ENCODE data around the gene TRIO.

Gene TRIO

DNA sequence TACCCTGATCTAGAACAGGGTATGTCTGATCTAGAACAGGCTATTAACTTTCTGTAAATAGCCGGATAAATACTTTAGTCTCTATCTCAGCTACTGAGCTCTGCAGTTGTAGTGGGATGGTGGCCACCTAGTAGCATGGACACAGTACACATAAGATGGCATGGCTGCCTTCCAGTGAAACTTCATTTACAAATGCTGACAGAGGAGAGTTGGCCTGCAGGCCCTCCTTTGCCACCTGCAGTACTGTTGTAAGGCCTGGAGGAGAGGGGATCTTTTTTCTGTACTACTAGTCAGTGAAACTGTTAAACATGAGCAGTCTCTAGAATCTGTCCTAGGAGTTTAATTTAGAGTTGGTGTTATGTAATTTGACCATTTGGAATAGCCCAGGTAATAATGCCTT is 86.0 kb downstream of the TRIO start:
- DNase-seq: no peak

DNA sequence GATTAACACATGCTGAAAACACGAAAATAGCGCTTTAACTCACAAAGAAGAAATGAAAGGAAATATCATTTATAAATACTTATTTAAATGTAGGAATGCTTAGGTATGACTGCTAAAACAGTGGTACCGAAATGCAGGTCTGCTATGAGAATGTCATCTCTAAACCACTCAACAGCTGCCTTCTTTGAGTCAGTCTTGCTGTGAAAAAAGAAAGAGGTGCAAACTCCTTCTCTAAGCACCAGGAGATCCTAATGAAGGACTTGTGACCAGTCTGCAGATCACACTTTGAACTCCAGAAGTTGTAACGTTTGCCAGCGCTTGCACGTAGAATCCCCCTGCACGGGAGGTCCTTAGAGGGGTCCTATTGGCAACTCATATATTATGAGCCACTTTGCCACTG is 86.6 kb downstream of the TRIO start:
- DNase-seq: no peak

DNA sequence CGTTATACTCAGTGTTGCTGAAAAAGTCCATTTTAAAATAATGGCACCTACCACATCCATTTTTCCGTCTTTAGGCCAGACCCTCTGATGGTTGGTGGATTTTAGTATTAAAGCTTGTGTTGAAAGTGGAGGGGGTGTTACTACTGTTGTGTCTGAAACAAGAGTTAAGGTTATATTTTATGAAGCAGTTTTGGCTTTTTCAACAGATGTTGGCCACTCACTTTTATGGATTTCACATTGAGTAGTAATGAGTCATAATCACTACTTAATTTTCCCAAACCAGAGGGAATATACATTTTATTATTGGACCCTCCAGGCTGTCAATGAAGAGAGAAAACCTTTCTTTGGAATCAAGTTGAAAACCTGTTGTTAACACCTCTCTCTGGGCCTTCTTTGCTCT is 88.0 kb downstream of the TRIO start:
- DNase-seq: no peak

DNA sequence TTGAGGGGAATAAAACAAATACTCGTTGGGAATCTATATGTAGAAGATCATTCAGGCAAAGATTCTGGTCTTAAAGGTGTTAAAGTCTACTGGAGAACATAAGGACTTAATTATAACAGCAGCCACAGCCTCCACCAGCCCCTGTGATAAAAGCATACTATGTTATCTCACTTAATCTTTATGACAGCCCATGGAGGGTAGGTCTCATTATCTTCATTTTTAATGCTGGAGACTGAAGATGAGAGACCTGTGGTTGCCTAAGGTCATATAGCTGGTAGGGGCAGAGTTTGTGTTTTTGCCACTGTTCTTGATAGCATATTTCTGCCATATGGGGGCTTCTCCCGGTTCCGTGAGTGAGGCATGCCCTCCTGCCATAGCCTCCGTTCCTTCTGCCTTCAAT is 88.7 kb downstream of the TRIO start:
- DNase-seq: no peak

DNA sequence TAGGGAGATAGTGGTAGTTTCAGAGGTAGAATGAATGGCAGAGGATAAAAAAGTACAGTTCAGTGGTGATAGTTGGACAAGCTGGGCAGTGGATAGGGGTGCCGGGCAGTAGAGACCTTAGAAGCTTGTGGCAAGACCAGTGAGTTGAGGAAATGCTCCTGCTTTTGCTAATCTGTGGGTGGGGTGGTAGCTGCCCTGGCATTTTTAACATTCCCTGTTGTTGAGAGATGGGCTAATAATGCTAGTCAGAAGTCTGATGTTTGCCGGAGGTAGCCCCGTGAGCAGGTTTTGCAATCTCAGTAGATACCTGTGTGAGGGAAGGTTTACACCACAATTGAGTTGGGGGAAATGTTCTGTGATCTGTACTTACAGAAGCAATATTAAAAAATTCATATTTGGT is 91.1 kb downstream of the TRIO start:
- no peak for DNase-seq

DNA sequence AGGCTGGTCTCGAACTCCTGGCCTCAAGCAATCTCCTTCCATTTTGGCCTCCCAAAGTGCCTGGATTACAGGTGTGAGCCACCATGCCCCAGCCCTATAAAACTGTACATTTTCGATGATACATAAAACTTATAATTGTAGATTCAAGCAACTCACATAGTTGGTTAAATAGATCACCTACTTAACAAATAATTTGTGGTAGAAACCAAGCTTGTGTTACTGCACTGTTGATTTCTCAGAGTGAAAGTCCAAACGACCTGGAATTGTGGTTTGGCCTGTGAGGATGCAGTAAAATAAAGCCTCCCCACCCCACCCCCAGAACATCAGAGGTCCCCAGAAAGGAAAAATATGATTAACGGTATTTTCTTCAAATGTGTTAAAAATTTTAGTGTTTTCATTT is 92.7 kb downstream of the TRIO start:
- DNase-seq: no peak

DNA sequence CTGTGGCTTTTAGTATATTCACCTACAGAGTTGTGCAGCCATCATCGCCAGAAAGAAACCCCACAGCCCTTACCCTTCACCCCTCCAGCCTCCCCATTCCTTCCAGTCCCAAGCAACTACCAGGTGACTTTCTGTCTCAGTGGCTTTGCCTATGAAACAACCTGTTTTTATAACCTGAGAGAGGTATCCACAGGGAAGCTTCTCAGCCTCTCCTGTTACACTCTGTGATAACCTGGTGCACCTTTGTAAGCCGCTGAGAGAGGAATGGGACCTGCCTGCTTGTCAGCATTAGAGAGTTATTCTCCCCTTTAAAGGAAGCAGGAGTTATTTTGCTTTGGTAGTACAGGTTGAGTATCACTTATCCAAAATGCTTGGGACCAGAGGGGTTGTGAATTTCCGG is 93.6 kb downstream of the TRIO start:
- no peak for DNase-seq

DNA sequence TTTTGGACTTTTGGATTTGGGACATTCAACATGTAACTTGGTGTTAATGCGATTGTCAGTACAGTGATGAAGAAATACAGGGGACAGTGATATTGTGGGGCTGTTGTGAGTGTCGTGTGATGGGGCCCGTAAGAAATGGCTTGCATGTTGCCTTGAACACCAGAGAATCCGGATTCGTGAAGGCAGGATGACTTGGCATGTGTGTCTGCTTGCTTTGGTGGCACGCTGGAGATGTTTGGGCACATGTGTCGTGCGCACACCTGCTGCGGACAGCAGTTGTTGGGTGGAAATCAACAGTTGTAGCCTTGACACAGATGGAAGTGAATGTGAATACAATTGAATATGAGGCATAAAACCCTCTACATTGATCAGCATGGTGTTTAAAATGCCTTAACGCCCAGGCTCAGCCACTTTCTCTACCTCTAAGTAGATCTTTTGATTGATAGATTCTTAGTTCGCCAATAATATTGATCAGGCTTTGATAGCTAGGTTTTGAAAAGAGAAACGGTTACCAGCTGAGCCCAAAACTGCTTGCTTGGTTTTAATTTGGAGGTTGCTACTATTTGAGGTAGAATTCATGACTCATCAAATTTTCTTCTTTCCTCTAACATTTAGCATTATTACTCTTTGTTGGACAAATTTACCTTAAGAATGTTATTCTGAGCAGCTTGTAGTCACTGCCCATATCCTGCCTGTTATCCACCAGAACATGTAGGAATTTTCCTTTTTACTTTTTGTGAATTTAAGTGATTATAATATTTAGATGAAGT is 94.4 kb downstream of the TRIO start:
- DNase-seq: no peak

DNA sequence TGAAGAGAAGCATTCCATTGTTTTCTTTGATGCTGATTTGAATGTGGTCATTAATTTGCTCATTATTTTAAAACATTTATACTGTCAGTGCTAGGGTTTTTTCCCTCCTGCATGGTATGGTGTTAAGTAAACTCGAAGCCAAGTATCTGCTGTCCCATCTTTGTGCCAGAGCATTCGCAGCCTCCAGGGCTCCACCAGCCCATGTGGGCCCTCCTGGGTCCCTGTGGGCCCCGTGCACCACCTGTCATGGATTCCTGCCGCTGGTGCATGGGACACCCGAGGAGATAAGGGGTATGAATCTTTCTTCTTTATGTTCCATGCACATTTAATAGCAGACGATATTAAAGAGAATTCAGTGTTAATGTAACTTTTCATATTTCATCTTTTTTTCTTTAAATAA is 95.1 kb downstream of the TRIO start:
- DNase-seq: no peak

DNA sequence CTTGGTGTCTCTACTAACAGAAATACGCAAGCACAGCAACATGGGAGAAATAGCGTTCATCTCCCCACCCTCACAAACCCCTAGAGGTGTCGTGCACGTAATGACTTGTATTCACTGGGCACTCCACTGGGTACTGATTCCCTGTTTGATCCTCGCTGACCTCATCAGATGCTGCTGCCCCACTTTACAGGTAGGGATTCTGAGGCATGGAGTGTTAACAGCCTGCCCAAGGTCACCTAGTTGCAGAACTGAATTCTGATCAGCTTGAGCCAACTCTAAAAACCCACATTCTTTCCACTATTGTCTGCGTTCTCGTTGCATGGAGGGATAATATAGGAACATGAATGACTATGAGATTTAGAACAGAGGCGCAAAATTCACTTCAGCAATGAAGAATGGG is 96.3 kb downstream of the TRIO start:
- DNase-seq: no peak

DNA sequence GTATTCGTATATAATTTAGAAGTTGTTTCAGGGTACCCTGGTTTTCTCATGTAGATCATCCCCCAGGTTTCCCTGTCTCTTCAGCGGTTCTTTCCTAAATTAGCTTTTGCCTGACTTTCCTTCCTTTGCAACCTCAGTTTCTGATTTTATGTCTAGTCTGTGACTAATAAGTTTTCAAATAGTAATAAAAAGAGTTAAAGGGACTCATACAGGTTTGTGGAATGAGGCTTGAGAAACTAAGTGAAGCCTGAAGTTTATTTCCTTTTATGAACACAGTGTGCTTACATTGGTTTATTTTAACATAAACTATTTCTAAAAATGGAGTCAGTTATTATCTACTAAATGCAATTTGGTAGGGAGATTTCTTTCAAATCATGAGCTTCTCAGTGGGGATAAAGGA is 96.8 kb downstream of the TRIO start:
- DNase-seq: no peak

DNA sequence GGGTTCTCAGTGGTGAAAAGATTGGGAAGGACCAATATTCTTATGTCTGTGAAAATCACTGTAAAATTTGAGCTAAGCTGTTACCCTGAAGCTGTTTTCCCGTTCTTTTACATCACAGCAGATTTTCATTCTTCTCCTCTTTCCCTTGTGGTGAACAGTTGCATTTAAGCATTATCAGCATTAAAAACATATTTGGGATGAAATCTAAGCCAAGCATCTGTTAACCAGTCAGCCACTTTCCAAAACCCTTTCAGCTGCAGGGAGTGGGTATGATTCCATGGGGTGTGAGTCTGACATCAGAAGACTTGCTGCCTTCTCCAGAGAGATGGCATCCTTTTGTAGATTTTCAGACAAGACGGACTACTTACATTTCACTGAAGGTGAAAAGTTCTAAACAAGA is 97.2 kb downstream of the TRIO start:
- no peak for DNase-seq

DNA sequence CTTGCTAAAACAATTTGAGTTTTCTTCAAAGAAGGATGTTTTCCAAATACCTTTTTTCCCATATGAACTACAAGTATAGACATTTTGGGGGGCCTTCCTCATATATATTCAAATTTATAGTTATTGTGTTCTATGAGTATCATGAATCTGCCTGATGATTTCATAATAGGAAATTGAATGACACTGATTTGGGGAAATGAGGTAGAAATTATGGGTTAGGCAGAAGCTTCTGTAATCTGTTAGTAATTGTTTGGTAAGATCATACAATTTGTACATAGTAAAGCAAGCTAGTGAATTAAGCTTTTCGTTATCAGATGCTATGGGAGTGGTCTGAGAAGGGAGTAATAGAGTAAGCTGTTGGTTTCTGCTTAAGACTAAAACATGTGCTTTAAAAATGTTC is 98.0 kb downstream of the TRIO start:
- DNase-seq: no peak

DNA sequence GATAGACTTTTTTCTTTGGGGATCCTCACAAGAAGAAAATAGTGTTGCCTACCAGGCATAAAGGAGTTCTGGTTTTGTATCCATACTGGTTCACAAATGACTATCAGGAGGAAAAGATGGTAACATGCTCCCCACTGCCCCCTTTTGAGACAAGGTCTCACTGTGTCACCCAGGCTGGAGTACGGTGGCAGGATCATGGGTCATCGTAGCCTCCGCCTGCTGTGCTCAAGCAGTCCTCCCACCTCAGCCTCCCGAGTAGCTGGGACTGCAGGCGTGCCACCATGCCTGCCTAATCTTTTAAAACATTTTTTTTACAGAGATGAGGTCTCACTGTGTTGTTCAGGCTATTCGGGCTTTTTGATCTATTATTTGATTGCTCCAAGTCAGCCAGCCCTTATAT is 99.3 kb downstream of the TRIO start:
- no peak for DNase-seq

DNA sequence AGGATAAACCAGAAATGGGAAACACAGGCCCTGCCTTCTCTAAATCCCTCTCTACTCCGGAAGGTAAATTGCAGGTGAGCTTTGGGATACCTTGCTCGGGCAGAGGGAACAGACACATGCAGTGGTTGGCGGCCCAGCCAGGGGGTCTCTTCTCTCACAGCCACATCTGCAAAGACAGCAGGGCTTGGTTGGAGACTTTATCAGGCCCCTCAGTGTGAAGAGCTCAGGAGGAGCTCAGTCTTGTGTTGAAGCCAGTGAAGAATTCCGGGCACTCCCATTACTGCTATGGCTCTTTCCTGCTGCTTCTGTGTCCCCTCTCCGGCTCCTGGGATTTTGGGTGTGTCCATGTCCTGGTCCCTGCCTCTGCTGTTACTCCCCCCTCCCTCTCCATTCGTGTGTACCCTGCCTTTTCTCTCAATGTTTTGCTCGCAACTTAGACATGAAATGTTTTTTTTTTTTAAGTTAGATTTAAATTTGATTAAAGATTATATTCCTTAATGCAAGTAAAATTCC is 99.8 kb downstream of the TRIO start:
- no peak for DNase-seq

DNA sequence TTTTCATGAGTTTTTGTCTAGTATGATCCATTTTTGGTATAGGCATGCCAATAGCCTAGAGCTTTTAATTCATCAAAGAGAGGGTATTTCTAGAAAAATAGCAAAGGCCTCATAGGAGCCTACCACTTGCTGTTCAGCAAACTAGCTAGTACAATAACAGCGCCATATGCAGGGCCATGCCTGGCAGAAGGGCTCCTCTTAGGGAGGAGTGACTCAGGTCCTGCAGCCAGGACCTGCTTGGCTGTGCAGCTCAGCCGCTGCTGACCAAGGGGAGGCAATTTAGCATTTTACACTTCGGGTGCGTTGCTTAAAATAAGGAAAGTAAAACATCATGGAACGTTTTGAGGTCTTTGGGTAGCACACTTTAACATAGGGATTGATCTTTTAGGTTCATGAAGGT is 100.6 kb downstream of the TRIO start:
- DNase-seq: no peak

DNA sequence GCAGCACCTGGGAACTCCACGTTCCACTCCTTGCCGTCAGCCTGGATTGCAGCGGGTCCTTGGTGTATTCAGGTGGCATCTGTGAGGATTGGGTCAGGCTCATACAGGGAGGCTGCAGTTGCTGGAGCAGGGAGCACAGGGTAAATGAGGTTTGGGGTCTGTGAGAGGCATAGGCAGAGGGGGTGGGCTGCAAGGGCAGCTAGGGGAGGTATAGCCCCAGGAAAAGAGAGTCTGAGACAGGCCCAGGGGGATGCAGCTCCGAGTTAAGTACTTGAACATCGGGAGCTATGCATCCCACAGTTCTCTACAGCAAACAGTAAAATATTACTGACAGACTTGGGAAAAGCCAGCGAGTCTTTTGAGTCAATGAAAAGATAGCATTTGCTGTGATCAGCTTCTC is 101.6 kb downstream of the TRIO start:
- no peak for DNase-seq

DNA sequence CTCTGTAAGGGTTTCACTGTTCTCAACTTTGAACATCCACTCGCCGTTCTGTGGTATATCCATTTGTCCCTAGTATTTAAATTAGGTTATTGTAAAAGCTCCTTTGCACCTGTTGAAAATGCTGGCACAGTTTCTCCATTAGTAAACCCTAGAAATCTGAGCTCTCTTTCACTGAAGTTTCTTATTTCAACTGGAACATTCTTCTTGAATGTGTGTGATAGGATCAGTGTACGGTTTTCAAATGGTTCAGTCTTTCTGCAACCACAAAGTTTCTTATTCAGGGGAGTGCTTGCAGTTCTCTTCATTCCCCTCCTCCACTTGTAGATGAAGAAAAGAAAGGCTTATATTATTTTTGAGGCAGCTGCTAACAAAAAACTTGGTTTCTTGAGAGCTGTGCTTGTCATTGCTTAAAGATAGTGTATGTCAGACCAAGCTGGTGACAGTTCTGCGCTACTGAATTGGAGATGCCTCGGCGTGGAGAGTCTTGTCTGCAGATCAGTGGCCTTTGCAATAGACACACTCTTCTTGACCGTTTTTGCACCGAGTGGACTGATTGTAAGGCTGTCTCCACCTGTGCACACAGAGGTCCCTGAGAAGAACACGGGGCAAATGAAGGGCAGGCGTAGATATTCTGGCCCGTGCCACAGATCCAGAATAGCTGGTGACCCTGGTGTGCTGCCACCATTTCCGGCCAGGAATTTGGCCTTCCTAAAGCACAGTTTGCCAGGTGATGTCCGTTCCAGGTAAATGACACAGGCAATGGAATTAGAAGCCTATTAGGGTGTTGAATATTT is 102.2 kb downstream of the TRIO start:
- DNase-seq: no peak

DNA sequence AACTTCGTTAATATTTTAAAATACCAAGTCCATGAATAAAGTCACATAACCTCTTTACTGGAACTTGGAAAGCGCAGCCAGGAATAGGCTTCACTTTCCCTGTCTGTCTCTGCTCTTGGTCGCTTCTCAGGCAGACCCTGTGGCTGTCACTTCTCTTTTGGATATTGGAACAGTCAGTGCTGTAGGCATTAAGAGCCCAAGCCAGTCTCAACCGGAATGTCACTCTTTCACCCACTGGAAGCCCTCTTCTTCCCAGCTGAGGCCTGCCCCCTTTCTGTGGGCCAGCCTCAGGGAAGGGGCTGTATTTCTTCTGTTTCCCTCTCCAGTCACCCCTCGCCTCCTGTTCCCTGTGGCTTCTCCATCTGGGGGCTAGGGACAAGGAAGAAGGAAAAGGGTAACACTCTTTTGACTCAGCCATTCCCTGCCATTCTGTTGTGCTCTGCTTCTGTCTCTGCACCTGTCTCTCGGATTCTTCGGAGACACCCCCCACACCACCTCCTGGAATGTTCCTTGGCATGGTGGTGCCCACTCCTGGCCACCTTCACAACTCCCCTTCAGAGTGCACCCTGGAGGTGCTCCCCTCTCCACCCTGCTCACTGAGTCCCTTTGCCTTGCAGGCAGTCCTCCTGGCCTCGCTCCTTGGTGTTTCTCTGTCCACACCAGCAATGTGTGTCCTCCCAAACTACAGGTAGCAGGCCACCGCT is 103.4 kb downstream of the TRIO start:
- DNase-seq: no peak

DNA sequence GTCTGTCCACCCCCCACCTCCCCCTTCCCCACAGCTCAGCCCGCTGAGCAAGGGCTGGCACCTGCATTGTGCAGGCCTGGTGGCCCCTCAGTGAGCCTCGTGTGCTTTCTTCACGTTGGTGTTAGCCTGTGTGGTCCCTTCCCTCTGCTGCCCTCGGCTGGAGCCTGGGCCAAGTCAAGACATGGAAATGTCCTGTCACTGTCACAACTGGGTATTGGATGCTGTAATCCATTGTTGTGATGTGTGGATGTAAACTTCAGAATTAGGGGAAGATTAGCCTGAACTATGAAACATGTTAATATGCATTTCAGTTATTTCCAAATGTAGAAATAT is 103.9 kb downstream of the TRIO start:
- no peak for DNase-seq

DNA sequence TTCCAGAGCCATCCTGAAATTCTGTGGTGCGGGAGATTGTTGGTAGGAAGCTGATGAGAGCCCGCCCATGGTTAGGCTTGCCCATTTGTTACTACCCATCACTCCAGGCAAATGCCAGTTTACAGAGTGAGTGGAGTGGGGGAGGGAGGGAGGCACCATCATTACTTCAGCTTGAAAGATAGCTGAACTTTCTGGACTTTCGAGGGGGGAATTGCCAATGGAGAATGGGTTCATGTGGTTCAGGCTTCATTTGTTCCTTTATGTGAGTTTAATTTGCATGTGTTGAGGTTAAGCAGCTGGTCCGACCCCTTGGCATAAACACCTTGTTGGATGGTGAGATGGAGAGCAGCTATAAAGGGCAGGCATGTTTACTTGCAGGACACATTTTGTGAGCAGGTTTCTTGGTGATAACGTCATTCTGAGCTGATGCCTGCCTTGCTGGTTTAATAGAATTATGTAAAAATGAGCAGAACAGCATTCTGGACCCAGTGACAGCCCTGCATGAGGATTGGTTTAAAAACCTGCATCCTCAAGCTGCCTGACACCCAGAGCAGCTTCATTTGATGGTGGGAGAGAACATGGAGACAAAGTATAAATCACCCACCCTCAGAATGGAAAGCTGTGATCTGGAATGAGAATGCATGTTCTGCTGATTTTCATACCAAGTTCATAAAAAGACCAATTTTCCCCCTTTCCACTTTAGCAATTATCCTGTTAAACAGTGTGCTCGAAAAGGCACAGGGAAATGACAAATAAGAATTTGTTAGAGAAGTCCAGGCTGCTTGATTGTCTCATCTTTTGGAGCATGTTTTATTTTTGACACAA is 106.3 kb downstream of the TRIO start:
- no peak for DNase-seq

DNA sequence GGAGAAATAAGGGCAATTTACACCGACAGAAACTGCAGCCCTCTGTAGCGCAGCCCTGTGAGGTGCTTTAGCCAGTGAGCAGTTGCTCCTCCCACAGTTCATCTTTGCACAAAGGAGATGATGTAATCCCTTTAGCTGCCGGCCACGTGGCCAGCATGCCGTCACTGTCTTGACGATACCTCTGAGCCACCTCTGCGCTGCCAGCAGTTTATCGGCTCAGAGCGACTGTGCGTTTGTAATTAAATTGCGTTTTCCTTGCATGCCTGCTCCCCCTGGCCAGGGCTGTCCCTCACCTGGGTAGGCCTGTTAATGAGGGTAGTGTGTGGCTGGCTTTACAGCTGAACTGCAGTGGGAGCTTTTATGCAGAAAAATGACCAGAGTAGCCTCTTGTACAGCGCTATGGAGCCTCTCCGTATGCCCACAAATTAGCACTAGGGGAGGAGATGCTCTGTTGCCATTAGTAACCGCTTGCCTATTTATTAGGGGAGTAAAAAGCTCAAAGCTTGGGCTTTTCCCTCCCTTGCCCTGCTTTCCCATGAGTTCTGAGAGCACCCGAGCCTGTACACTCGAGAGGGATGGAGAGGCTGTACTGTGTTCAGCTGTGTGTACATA is 107.0 kb downstream of the TRIO start:
- DNase-seq: no peak

Measured in cortex of kidney (tissue), 1 donor.